Stimulated activated naive CD8-positive, alpha-beta T cell treated with anti-CD3 and anti-CD28 coated beads, Interleukin-15, amount 100 ng/mL, for 72 hours (primary cell): Measurements from ENCODE around the gene BACE2.

Experiments used
- ATAC-seq: fragments of 150-1000 bp; cut with Tn5 transposase; 2 replicates; pipeline ENCODE4 v1.10.0; 2021; ENCODE audit warnings: mild to moderate bottlenecking, moderate library complexity
- DNase-seq, 2 donors: peaks; one replicate each; pipeline ENCODE4 v3.0.0; 2021 to 2022
- H3K27ac Mint-ChIP-seq, 2 donors: one replicate each; pipeline ENCODE4 v1.8.0; 2022; ENCODE audit warnings: mild to moderate bottlenecking in 2 of 2, mixed read lengths in 2 of 2, moderate library complexity in 2 of 2
- H3K27me3 Mint-ChIP-seq: one replicate; pipeline ENCODE4 v1.8.0; 2022; ENCODE audit warnings: mixed read lengths
- H3K4me1 Mint-ChIP-seq: one replicate; pipeline ENCODE4 v1.8.0; 2022; ENCODE audit warnings: mild to moderate bottlenecking, mixed read lengths
- H3K4me3 Mint-ChIP-seq, 2 donors: one replicate each; pipeline ENCODE4 v1.8.0; 2022; ENCODE audit warnings: mild to moderate bottlenecking in 2 of 2, mixed read lengths in 2 of 2, moderate library complexity in 1 of 2
- H3K9me3 Mint-ChIP-seq, 2 donors: one replicate each; pipeline ENCODE4 v1.8.0; 2022; ENCODE audit warnings: mixed read lengths in 2 of 2

The BACE2 gene

DNA sequence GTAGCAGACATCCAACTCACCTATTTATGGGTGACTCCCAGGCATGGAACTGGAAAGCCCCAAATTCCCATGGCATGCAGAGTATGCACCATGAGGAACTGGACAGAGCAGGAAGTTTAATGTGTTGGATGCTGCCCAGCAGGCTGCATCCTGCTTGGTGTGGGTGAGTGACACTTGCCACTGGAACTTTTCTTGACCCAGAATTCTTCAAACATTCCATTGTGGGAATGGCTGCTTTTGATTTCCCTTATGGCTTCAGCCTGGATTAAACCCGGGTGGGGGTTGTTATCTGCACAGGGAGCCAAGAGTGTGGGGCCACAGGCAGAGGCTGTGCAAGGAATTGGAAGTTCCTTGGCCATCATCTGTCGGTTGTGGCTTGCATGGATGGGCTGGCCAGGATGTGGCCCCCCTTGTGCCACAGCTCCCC, 26.9 kb upstream of the BACE2 start:
- Mint-ChIP-seq H3K27ac (no peak overlapping the region), H3K4me3 (no peak overlapping the region), H3K27me3 (peaks cover 12% of the 10 kb centered on the region), H3K9me3 (no peaks in the 10 kb centered on the region), H3K4me1 (no peaks in the 10 kb centered on the region)
- DNase-seq = no peak
- ATAC-seq = no peak

GRCh38 chr21:41142051-41142795, 25.7 kb upstream of the BACE2 start:
- Mint-ChIP-seq H3K4me1 (no peaks in the 10 kb centered on the region), H3K9me3 (no peaks in the 10 kb centered on the region), H3K4me3 (no peak overlapping the region), H3K27ac (peak overlapping the region in 1 of 2 donors; percentile 37), H3K27me3 (peaks cover 20% of the 10 kb centered on the region)
- ATAC-seq (no peak), DNase-seq (no peak)

DNA sequence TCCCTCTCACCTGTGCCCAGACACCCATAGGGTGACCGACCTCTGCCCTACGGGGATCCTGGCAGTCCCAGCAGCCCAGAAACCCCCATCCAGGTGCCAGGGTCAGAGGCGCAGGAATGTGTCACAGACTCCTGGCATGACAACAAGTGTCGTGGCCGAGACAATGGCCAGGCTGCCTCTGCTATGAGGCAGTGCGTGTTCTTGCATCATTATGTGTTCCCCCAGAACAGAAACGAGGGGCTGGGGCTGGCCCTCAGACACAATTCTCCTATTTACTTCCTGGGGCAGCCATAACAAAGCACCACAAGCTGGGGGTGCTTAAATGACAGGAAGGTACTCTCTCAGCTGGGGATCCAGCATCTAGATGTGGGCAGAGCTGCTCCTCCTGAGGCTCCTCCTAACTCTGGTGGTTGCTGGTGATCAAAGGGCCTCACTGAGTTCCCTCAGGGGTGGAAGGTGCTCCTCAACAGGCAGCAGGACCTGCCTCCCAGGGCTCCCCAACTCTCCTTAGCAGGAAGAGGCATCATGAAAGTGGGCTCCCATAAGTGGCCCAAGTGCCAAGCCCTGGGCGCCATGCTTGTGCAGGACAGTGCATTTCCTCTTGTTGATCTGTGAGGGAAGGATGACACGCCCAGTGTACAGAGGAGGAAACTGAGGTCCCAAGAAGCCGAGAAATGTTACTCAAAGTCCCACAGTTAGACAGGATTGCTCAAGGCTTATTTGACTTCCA, 24.2 kb upstream of the BACE2 start:
- DNase-seq (no peak), ATAC-seq (no peak)
- H3K4me3 Mint-ChIP-seq = no peak overlapping the region
- no peaks in the 10 kb centered on the region for H3K9me3 Mint-ChIP-seq
- H3K4me1 Mint-ChIP-seq = no peaks in the 10 kb centered on the region
- peaks cover 20% of the 10 kb centered on the region for H3K27me3 Mint-ChIP-seq
- no peak overlapping the region for H3K27ac Mint-ChIP-seq

DNA sequence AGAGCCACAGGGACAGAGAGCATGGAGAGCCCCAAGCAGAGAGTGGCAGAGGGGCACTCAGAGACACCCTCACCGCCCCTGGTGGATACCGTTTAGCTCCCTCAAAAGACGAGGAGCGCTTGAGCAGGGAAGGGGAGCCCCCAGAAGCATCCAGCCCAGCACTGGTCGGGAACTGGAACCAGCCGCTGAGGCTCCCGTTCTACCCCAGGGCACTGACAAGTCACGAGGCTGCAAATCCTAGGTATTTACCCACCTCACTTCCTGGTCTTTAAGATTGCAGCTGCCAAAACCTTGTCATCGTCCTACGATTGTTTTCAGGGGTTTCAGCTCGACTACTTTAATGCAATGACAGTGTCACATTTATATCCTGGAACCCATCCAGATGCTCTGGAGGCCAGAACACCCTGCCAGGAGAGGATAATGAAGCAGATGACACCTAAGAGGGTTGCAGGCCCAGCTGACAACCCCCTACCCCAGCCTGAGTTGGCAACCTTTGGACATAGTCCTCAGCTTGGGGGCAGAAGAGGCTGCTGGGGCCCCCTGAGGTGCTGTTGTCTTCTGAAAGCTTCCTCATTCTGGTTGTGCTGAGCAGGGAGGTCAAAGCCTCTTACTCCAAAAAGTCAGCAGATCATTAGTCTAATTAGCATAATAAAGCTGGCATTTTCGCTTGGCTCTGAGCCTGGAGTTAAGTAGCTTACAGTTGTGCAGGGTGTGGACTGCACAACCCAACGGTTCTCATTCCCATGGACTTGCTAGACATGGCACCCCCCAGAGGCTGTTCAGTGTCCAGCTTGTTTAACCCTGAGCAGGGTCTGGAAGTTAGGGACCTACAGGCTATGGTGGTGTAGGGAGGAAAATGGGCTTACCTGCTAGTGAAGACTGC, 20.6 kb upstream of the BACE2 start:
- H3K27ac Mint-ChIP-seq = no peak overlapping the region
- ATAC-seq (no peak), DNase-seq (no peak)
- H3K27me3 Mint-ChIP-seq = peaks cover 20% of the 10 kb centered on the region
- H3K4me3 Mint-ChIP-seq = no peak overlapping the region
- no peaks in the 10 kb centered on the region for H3K9me3 Mint-ChIP-seq
- H3K4me1 Mint-ChIP-seq = no peaks in the 10 kb centered on the region

GRCh38 chr21:41147979-41148355, 20.0 kb upstream of the BACE2 start:
- ATAC-seq (no peak), DNase-seq (no peak)
- Mint-ChIP-seq H3K27me3 (peaks cover 21% of the 10 kb centered on the region), H3K4me3 (no peak overlapping the region), H3K4me1 (no peaks in the 10 kb centered on the region), H3K27ac (no peak overlapping the region), H3K9me3 (peaks cover 0 to 3% of the 10 kb centered on the region in 2 donors)

- Mint-ChIP-seq H3K9me3 (peaks cover 0 to 11% of the 10 kb centered on the region in 2 donors), H3K4me1 (no peaks in the 10 kb centered on the region), H3K27ac (no peak overlapping the region), H3K4me3 (no peak overlapping the region), H3K27me3 (peaks cover 26% of the 10 kb centered on the region)
- no peak for ATAC-seq
- no peak for DNase-seq
Measured at GRCh38 chr21:41148798-41149197, 19.2 kb upstream of the BACE2 start.

DNA sequence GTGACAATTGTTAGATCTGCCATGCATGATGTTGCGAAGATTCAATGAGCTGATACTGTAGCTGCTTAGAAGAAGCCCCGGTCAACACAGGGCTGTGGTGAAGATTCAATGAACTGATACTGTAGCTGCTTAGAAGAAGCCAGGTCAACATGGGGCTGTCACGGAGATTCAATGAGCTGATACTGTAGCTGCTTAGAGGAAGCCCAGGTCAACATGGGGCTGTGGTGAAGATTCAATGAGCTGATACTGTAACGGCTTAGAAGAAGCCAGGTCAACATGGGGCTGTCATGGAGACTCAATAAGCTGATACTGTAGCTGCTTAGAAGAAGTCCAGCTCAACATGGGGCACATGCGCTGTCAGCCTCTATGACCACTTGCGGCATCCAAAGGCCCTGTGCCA, 18.8 kb upstream of the BACE2 start:
- DNase-seq (no peak), ATAC-seq (no peak)
- Mint-ChIP-seq H3K27me3 (peaks cover 26% of the 10 kb centered on the region), H3K27ac (no peak overlapping the region), H3K4me1 (no peaks in the 10 kb centered on the region), H3K9me3 (peaks cover 0 to 15% of the 10 kb centered on the region in 2 donors), H3K4me3 (no peak overlapping the region)

DNA sequence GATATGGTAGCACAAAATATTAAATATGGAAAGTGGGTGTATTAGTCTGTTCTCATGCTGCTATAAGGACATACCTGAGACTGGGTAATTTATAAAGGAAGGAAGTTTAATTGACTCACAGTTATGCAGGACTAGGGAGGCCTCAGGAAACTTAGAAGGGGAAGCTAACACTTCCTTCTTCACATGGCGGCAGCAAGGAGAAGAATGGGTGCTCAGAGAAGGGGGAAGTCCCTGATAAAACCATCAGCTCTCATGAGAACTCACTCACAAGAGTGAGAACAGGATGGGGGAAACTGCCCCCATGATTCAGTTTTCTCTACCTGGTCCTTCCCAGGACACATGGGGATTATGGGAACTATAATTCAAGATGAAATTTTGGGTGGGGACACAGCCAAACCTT, 15.8 kb upstream of the BACE2 start:
- Mint-ChIP-seq H3K4me1 (no peaks in the 10 kb centered on the region), H3K4me3 (no peak overlapping the region), H3K27me3 (peaks cover 19% of the 10 kb centered on the region), H3K27ac (no peak overlapping the region), H3K9me3 (peaks cover 0 to 19% of the 10 kb centered on the region in 2 donors)
- no peak for DNase-seq
- no peak for ATAC-seq

- no peak overlapping the region for H3K4me3 Mint-ChIP-seq
Measured at GRCh38 chr21:41153443-41153842, 14.5 kb upstream of the BACE2 start.

DNA sequence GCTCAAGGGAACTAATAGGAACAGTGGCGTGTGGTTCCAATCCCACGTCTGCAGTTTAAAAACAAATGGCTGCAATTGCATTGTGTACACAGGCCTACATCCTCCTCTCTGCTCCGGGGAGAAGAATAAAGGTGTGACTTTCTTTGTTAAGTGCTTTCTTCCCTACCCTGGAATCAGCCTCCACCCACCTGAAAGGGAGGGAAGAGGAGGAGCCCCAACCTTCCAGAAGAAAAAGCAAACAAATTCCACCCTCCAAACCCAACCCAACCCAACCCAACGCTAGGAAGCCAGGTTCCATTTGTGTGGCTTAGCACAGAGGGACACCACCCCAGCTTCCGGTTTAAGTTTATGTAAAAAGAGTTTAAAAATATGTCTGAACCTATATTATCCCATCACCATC, 11.8 kb upstream of the BACE2 start:
- Mint-ChIP-seq H3K27me3 (peaks cover 42% of the 10 kb centered on the region), H3K9me3 (peaks cover 8 to 30% of the 10 kb centered on the region in 2 donors), H3K4me1 (no peaks in the 10 kb centered on the region), H3K4me3 (no peak overlapping the region), H3K27ac (no peak overlapping the region)
- ATAC-seq = no peak
- DNase-seq = no peak

More at GRCh38 chr21:41153443-41153842, 14.5 kb upstream of the BACE2 start:
- no peaks in the 10 kb centered on the region for H3K4me1 Mint-ChIP-seq
- H3K27ac Mint-ChIP-seq = peak overlapping the region in 1 of 2 donors; percentile 29
- H3K9me3 Mint-ChIP-seq = peaks cover 4 to 24% of the 10 kb centered on the region in 2 donors
- DNase-seq (no peak), ATAC-seq (no peak)
- H3K27me3 Mint-ChIP-seq = peaks cover 21% of the 10 kb centered on the region

DNA sequence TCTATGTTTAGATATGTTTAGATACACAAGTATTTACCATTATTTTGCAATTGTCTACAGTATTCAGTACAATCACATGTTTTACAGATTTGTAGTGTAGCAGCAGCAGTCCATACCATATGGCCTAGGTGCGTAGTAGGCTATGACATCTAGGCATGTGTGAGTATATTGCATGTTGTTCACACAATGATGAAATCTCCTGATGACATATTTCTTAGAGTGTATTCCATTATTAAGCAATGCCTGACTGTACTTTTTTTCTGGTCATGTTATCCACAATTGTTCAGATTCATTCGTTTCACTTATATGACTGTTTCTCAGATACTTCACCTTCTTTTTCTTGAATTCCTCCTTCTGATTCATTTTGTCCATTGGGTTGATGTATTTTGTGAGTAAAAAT, 9.9 kb upstream of the BACE2 start:
- peaks cover 8 to 26% of the 10 kb centered on the region in 2 donors for H3K9me3 Mint-ChIP-seq
- no peak overlapping the region for H3K27ac Mint-ChIP-seq
- peaks cover 48% of the 10 kb centered on the region for H3K27me3 Mint-ChIP-seq
- no peak overlapping the region for H3K4me3 Mint-ChIP-seq
- DNase-seq = no peak
- ATAC-seq = no peak
- H3K4me1 Mint-ChIP-seq = no peaks in the 10 kb centered on the region

DNA sequence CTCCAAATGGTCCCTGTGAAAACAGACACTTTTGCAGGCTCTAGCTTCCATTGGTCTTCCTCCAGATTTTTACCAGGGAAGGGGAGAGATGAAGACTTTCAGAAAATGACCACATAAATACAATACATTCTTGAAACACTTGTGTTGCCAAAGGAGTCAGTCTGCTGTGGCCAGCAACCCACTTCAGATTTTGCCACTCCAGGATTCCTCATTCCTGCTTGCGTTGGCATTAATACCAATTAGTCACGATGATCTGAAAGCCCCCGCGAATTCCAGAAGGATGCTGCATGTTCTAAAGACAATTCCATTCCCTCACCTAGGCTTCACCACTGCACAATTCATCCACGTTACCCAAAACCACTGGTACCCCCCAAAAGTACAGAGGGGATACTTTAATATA, 7.9 kb upstream of the BACE2 start:
- Mint-ChIP-seq H3K4me1 (no peaks in the 10 kb centered on the region), H3K9me3 (peaks cover 8 to 10% of the 10 kb centered on the region in 2 donors), H3K4me3 (no peak overlapping the region), H3K27ac (no peak overlapping the region), H3K27me3 (peaks cover 51% of the 10 kb centered on the region)
- ATAC-seq (no peak), DNase-seq (no peak)

DNA sequence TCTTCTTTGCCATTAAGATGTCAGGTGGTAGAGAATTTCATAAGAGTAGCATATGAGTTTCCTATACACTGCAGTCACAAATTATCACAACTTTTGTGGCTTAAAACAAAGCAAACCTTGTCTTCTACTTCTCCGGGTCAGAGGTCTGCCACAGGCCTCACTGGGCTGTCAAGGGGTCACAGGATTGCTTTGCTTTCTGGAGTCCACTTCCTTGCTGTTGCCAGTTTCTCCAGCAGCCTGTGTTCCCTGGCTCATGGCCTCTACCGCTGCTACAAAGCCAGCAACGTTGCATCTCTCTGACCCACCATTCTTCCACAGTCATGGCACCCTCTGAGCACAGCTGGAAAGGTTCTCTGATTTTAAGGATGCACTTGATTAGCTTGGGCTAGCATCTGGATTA, 6.5 kb upstream of the BACE2 start:
- peaks cover 8 to 10% of the 10 kb centered on the region in 2 donors for H3K9me3 Mint-ChIP-seq
- DNase-seq (no peak), ATAC-seq (no peak)
- peaks cover 65% of the 10 kb centered on the region for H3K27me3 Mint-ChIP-seq
- H3K4me3 Mint-ChIP-seq = no peak overlapping the region
- no peaks in the 10 kb centered on the region for H3K4me1 Mint-ChIP-seq
- H3K27ac Mint-ChIP-seq = no peak overlapping the region

- H3K27me3 Mint-ChIP-seq = peaks cover 72% of the 10 kb centered on the region
- peaks cover 8 to 10% of the 10 kb centered on the region in 2 donors for H3K9me3 Mint-ChIP-seq
- peak overlapping the region in 1 of 2 donors; percentile 66 for H3K27ac Mint-ChIP-seq
- ATAC-seq (no peak), DNase-seq (no peak)
- H3K4me3 Mint-ChIP-seq = no peak overlapping the region
- H3K4me1 Mint-ChIP-seq = no peaks in the 10 kb centered on the region
Measured at GRCh38 chr21:41162096-41162495, 5.9 kb upstream of the BACE2 start.

GRCh38 chr21:41163091-41163490, 4.9 kb upstream of the BACE2 start:
- Mint-ChIP-seq H3K4me1 (no peaks in the 10 kb centered on the region), H3K27ac (no peak overlapping the region), H3K4me3 (no peak overlapping the region), H3K27me3 (peaks cover 74% of the 10 kb centered on the region), H3K9me3 (peaks cover 8 to 9% of the 10 kb centered on the region in 2 donors)
- ATAC-seq (no peak), DNase-seq (no peak)
